T follicular helper cell (primary cell): ENCODE results near the gene SEC14L1.

ENCODE experiments used
- DNase-seq: peaks from one replicate; pipeline ENCODE4 v3.0.0-alpha.2; 2020; ENCODE audit warnings: low read depth

Gene SEC14L1

GRCh38 chr17:77214328-77214727, 73.6 kb downstream of the SEC14L1 start:
- no peak for DNase-seq

- no peak for DNase-seq
Measured at GRCh38 chr17:77214743-77215142, 74.0 kb downstream of the SEC14L1 start.

- no peak for DNase-seq
Measured at GRCh38 chr17:77215281-77215680, 74.5 kb downstream of the SEC14L1 start.

- DNase-seq = no peak
Measured at GRCh38 chr17:77216486-77216885, 75.7 kb downstream of the SEC14L1 start.

GRCh38 chr17:77217123-77217522, 76.4 kb downstream of the SEC14L1 start:
- DNase-seq = no peak

GRCh38 chr17:77217566-77217965, 76.8 kb downstream of the SEC14L1 start:
- DNase-seq = no peak

- DNase-seq = no peak
Measured at GRCh38 chr17:77218902-77219301, 78.1 kb downstream of the SEC14L1 start.

GRCh38 chr17:77222356-77222755, 81.6 kb downstream of the SEC14L1 start:
- no peak for DNase-seq

- no peak for DNase-seq
Measured at GRCh38 chr17:77223642-77224420, 83.1 kb downstream of the SEC14L1 start.

GRCh38 chr17:77225265-77225664, 84.5 kb downstream of the SEC14L1 start:
- DNase-seq = no peak

- no peak for DNase-seq
Measured at GRCh38 chr17:77227461-77228240, 86.9 kb downstream of the SEC14L1 start.

GRCh38 chr17:77228241-77228752, 87.5 kb downstream of the SEC14L1 start:
- DNase-seq = no peak

- DNase-seq = no peak
Measured at GRCh38 chr17:77228816-77229215, 88.0 kb downstream of the SEC14L1 start.

GRCh38 chr17:77229786-77230435, 89.1 kb downstream of the SEC14L1 start:
- no peak for DNase-seq

GRCh38 chr17:77230436-77230830, 89.7 kb downstream of the SEC14L1 start:
- no peak for DNase-seq

- no peak for DNase-seq
Measured at GRCh38 chr17:77231076-77231871, 90.5 kb downstream of the SEC14L1 start.

- DNase-seq = no peak
Measured at GRCh38 chr17:77233127-77233526, 92.4 kb downstream of the SEC14L1 start.

- no peak for DNase-seq
Measured at GRCh38 chr17:77233635-77234334, 93.0 kb downstream of the SEC14L1 start.

- DNase-seq = no peak
Measured at GRCh38 chr17:77234695-77235094, 93.9 kb downstream of the SEC14L1 start.

- DNase-seq = no peak
Measured at GRCh38 chr17:77235370-77235941, 94.7 kb downstream of the SEC14L1 start.
